Measurements from ENCODE around the gene NOVA1. TPM values are rescaled to one million over a fixed set of nuclear protein-coding genes. Genes with fewer than 3 reads are reported as not detected.
"Not testable (repeated sequence)": the region's sequence is repeated elsewhere in the genome, so short reads cannot be mapped to it uniquely, and the experiment has no call there.

NOVA1 gene, protein sequence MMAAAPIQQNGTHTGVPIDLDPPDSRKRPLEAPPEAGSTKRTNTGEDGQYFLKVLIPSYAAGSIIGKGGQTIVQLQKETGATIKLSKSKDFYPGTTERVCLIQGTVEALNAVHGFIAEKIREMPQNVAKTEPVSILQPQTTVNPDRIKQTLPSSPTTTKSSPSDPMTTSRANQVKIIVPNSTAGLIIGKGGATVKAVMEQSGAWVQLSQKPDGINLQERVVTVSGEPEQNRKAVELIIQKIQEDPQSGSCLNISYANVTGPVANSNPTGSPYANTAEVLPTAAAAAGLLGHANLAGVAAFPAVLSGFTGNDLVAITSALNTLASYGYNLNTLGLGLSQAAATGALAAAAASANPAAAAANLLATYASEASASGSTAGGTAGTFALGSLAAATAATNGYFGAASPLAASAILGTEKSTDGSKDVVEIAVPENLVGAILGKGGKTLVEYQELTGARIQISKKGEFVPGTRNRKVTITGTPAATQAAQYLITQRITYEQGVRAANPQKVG
- 0.65 and 2.4 TPM in 2 replicates for total RNA-seq (2014; rRNA removed; shearing (Covaris generic))

DNA sequence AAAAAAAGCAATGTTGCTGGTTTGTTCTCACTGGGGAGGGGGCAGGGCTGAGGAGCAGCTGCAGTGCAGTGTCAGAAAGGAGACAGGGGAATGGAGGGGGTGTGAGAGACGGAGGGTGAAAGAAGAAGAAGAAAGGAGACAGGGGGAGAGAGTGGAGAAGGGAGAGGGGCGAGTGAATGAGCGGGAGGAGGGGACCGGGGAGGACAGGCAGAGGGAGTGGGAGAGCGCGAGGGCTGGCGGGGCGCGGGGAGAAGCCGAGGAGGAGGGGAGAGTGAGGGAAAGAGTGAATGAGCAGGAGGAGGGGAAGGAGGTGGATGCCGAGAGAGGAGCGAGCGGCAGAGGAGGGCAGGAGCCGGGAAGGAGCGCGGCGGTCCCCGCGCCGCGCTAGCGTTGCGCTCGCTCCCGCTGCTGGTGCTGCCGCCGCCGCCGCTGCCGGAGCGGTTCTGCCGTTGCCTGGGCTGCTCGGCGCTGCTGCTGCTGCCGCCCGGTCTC, at the start of gene NOVA1:
Gene NOVA1, minus strand, starts transcription at position 445 of the 492 bp plus-strand sequence. CDS start 597 bp downstream, outside the sequence.
- no peak for DNase-seq (ENCODE audit: low read depth)

DNA sequence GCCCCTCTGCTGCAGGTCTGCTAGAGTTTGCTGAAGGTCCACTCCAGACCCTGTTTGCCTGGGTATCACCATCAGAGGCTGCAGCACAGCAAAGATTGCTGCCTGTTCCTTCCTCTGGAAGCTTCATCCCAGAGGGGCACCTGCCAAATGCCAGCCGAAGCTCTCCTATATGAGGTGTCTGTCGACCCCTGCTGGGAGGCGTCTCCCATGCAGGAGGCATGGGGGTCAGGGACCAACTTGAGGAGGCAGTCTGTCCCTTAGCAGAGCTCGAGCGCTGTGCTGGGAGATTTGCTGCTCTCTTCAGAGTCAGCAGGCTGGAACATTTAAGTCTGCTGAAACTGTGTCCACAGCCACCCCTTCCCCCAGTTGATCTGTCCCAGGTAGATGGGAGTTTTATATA, 47.2 kb upstream of the NOVA1 start:
- DNase-seq (ENCODE audit: low read depth), result peak; percentile 6

DNA sequence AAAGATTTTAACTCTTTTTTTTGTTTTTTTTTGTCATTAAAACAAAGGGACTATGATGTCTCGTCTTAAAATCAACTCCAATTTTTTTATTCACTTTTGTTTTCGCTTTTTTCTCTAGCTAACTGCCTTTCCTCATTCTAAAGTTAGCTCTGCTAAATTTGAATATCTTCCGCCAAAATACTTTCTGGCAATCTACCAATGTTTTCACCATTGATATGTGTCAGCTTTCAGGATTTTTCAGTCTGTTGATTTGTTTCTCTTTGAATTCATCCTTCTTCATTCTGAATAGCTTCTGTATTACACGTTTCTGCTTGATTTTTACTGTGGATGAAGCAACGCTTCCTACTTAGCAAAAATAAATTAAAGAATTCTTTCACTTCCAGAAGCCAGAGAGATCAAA, 38.7 kb upstream of the NOVA1 start:
- no peak for DNase-seq (ENCODE audit: low read depth)

DNA sequence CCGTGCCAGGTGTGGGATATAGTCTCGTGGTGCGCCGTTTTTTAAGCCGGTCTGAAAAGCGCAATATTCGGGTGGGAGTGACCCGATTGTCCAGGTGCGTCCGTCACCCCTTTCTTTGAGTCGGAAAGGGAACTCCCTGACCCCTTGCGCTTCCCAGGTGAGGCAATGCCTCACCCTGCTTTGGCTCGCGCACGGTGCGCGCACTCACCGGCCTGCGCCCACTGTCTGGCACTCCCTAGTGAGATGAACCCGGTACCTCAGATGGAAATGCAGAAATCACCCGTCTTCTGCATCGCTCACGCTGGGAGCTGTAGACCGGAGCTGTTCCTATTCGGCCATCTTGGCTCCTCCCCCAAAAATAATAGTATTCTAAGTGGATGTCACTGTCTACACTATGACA, 37.1 kb upstream of the NOVA1 start:
- not testable (repeated sequence) for DNase-seq (ENCODE audit: low read depth)

DNA sequence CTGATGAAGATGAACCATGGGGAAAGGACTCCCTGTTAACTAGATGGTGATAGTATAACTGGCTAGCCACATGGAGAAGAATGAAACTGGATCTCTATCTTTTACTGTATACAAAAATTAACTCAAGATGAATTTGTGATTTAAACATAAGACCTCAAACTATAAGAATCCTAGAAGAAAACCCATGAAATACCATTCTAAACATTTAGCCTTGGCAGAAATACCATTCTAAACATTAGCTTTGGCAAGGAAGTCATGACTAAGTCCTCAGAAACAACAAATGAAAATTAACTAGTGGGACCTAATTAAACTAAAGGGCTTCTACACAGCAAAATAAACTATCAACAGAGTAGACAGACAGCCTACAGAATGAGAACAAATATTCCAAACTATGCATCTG, 28.4 kb upstream of the NOVA1 start:
- no peak for DNase-seq (ENCODE audit: low read depth)

DNA sequence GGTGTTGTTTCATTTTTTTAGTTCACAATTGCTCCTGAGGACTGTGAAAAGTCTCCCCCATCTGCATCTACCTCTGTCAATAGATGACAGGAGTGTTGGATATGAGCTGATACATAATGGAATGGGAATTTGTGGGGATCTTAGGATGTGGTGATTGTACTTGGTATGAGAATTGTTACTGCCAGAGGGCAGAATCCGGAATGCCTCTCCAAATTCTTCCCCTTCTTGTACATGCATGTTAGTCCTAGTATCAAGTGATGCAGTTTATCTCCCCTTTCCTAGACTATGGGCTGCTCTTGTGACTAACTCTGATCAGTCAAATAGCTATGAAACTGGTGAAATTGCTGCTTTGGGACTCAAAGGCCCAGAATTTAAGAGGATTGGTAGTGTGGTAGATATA, 24.8 kb upstream of the NOVA1 start:
- DNase-seq (ENCODE audit: low read depth), result no peak

DNA sequence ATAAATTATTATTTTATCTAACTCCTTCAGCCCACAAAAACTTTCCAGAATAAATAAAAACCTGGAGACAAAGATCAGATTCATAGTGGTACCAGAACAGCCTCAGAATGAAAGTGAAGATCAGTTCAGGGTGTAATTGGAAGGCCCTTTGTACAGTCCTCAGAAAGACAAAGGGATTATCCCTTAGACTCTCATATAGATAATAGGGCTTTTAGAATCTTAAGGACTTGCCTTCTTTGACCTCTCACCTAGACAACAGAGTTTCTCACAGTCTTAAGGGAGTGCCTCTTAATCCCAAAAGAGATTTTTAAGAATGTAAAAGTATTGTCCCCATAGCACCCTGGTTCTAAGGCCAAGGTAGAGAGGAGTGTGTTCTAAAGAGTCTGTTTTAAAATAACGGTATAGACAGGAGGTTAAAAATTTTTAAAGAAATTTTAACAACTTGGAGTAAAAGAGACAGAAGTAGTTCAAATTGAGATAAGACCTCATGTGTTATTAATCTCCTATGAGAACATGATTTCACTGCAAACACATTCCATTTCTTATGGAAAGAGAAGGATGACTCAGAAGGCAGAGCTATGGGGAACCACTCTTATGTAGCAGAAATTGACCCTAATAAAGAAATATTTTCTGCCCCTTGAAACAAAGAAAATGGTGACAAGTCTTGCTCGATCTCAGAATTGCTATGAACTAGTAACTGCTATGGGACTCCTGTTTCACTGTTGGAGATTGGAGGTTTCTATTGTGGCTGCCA, 24.2 kb upstream of the NOVA1 start:
- DNase-seq (ENCODE audit: low read depth), result no peak

DNA sequence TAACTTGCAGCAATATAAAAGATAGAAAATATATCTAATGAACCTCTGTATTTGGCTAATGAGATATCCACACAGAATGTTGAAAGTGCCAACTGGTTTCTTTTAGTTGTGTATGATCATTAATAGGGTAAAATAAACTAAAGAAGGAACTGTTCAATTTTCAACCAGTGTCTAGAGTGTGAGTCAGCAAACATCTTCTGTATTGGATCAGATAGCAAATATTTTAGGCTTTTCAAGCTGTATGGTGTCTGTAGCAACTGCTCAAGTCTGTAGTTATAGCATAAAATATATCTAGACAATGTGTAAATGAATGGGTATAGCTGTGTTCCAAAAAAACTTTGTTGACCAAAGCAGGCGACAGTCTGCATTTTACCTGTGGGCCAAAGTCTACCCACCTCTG, 23.5 kb upstream of the NOVA1 start:
- DNase-seq (ENCODE audit: low read depth), result no peak

DNA sequence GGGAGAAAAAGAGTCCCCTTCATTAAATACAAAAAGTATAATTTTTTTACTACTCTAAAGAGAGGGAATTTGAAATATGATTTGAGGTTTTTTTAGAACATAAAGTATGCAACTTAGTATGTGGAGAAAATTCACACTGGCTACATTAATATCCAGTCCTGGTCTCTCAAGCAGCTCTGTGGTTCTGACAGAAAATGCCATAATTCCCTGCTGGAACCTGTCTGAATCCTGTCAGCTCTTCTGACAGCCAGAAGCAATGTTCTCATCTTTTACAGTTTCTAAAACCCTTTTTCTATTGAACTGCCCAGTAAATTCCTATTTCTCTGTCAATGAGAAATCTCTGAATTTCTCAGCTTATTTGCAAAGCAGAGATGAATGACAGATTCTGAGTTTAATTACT, 13.4 kb upstream of the NOVA1 start:
- DNase-seq (ENCODE audit: low read depth), result no peak

DNA sequence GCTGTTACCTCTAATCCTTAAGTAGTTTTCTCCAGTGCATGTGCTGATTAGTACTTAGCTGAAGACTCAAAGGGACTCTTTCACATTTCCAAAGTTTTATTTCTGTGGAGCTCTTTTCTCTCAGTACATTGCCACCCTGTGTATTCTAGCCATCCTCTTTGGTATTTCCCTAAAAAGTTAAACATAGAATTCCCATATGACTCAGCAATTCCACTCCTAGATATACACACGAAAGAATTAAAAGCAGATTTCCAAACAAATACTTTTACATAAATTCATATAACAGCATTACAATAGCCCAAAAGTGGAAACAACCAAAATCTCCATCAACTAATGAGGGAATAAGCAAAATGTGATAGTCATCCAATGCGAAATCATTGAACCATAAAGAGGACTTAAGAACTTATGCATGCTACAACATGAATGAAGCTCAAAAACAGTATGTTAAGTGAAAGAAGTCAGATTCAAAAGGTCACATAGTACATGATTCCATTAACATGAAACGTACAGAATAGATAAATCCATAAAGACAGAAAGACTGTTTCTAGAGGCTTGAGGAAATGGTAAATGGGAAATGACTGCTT, 9.0 kb upstream of the NOVA1 start:
- no peak for DNase-seq (ENCODE audit: low read depth)

DNA sequence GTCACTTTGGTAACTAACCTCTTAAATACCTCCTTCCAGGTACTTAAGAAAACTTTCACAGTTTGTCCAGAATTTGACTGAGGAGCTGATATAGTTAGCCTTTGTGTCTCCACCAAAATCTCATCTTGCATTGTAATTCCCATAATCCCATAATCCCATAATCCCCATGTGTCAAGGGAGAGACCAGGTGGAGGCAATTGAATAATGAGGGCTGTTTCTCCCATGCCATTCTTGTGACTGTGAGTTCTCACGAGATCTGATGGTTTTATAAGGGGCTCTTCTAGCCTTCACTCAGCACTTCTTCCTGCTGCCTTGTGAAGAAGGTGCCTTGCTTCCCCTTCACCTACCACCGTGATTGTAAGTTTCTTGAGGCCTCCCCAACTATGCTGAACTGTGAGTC, 7.8 kb upstream of the NOVA1 start:
- DNase-seq (ENCODE audit: low read depth), result no peak

DNA sequence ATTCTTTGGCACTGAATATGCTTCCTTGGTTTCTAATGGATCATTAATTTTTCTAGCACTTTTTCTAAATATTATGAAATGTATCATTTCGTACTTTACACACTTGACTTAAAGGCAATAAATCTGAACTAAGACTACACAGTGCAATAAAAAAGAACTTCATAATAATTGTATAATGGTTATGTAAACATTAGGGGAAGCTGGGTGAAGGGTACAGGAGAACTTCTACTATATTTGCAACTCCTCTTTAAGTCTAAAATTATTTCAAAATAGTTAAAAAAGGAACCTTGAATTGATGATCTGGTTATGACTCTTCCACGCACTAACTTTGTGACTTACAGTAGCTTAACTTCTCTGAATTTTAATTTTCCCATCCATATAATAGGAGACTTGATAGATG, 5.1 kb upstream of the NOVA1 start:
- DNase-seq (ENCODE audit: low read depth), result no peak

DNA sequence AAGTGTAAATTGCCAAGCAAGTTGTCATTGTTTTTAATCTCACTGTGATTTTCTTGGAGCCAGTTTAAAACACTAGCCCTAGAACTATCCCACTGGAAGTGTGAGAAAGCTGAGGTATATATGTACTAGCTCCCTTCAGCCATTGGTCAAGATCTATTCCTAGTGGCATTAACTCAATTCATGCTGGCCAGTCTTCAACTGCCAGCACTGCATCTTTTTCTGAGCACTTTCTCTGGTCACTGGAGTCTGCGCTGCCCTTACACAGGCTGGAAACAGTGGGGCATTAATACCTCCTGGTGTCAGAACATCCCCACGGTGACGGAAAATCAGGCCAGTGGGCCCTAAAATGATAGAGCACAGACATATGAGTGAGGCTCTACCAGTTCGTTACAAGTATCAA, 4.0 kb upstream of the NOVA1 start:
- DNase-seq (ENCODE audit: low read depth), result no peak

DNA sequence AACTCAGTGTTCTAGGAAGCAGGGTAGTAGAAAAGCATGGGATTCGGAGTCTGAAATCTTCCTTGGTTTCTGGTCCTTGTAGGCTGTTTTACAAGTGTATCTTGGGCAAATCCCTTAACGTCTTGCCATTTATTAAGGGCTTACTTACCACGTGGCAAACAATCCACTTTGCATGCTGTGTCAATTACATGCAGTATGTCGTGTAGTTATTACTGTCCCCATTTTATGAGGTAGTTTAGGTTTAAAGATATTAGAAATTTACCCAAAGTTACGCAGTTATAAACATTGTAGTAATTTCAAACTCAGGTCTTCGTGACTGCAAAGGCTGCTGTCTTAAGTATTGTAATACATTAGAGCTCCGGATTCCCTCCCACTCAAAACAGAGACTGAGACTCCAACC, 1.5 kb upstream of the NOVA1 start:
- no peak for DNase-seq (ENCODE audit: low read depth)

DNA sequence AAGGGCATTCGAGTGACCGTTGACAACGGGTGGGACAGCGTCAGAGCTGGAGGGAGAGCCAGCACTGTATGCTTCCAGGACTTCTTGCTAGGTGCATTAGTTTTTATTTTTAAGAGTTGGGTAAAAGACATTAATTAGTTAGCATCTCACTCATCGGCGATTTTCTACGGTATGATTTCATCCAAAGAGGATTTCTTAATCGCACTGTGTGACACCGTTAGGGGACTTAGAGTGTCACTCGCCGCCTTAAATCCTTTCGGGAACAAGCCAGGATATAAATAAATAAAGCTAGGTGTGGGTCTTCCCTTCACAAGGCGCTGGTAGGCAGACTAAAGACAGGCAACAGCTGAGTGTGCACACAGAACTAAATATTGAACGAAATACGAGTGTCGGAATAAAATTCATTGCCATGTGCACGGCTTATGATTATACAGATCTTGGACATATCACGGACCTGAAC, 869 bp upstream of the NOVA1 start:
- DNase-seq (ENCODE audit: low read depth), result no peak

DNA sequence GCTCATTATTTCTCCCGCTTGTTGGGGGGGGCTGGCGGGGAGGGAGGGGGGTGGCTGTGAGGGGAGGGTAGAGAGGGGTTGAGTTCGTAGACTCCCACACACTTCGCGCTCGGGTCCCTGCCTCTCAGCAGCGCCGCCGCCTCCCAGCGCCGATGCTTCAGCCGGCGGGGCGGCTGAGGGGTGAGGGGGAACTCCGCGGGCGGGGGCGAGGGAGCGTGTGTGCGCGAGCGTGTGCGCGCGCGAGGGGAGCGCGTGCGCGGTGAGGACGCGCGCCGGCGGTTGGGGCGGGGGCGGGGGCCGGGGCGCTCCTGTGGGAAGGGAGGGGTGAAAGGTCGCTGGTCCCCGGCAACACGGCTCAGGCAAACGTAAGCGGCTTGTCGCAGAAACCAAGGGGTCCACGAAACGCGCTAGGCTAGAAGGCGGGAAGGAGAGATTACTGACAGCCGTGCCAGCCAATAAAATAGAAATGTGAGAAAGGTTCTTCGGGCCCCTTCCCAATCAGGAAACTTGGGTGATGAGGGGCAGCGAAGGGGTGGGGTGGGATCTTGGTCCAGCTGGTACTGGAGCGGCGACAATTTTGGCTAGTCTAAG, 343 bp upstream of the NOVA1 start:
- peak; percentile 95 for DNase-seq (ENCODE audit: low read depth)

DNA sequence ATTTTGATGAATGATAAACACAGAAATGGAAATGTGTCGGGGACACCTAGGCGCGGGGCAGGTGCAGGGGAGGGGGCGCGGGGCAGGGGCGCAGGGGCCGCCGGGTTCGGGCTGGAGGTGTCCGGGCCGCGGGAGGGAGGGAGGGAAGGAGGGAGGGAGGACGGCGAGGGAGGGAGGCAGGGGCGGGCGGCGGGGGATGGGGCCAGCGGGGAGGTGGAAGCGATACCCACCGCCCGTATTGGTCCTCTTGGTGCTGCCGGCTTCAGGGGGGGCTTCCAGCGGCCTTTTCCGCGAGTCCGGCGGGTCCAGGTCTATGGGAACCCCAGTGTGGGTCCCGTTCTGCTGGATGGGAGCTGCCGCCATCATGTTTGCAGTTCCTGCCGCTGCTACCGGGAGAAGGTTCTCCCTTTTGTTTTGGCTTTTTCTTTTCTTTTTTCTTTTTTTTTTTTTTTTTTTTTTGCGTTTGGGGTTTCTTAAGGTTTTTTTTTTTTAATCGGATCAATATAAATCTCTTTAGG, 703 bp downstream of the NOVA1 start:
- peak; percentile 32 for DNase-seq (ENCODE audit: low read depth)

DNA sequence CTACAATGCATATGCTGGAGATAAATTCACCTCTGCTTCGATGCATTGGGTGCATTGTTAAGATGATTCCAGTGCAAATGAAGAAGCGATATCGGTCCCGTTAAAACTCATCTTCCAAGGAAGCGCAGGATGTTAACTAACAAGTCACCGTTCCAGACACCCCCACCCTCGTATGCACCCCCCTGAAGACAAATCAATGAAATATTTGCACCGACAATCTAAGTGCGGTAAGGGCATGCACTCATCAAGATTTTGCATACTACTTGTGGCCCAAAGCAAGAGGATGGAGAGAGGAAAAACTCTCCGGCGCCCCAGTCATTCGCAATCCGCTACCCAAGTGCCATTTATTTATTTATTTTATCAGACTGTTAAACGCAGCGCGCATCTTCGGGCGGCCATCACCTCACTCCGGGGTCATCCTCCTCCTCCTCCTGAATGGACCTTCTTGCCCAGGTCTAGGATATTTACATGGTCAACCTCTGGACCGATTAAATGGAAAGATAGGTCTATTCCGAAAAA, 1.2 kb downstream of the NOVA1 start:
- DNase-seq (ENCODE audit: low read depth), result peak; percentile 9

DNA sequence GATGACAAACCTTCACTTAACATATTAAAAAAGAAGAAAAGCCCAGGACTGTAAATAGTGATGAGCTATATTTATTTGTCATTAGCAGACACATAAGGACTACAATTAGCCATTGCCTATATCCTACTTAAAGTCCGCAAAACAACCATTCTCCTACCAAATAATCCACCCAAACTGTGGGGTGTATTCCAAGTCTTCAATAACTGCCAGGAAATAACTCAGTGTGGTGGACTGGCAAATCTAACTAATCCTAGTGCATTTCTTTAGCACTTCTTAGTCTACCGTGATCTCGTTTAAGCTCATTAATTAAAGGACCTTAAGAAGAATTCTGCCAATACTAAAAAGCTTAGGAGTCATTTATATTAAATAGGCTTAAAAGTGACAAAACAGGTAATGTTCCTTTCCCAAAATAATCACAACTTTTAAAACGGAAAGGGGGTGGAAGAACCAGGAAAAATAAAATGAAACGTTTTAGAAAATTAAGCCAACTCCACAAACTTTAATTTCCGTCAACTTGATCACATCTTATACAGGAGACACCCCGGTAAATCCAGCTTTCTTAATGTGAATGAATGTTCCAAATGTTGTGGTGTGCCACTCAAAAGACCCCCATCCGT, 1.8 kb downstream of the NOVA1 start:
- DNase-seq (ENCODE audit: low read depth), result no peak

DNA sequence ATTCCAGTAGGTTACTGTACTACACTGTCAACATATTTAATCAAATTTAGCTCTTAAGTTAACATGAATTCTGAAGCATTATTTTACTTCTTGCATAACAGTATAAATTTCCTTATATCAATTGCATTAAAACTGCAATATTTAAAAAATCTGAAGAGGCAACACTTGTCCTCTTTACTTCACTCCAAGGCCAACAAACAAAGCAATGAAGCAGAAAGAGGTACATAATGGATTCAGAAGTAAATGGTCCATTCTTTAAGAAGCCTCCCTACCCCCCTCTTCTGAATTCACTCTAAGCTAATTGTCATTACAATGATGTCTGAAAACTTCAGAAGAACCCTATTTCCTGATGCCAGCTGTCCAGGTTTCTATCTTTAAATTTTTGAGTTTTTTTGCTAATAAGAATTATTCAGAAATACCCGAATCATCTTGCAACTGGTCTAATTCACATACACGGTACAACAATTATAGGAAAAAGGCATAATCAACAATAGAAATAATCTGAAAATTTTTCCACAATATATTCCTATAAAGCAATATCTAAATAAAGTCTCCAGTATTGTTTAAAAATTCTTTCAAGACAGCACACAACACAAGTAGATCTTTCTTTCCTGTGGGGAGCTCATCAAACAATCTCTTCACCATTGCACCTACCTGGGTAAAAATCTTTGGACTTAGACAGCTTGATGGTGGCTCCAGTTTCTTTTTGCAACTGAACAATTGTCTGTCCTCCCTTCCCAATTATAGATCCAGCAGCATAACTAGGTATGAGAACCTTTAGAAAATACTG, 2.9 kb downstream of the NOVA1 start:
- DNase-seq (ENCODE audit: low read depth), result no peak
